ENCODE data around the gene ALCAM. TPM values are rescaled to one million over a fixed set of nuclear protein-coding genes. Genes with fewer than 3 reads are reported as not detected.

The ALCAM gene
- total and polyA plus RNA-seq, 2 of the 8 experiments (the other 6 are each of a cell fraction or from before 2014, with no cell fraction given): 10.8 to 33.0 TPM

GRCh38 chr3:105512061-105512460 is 145.4 kb downstream of the ALCAM start:
- no peak overlapping the region for H4K5ac ChIP-seq (ENCODE audit: insufficient read length, low read depth, low read length)
- no peak overlapping the region for H3K9ac ChIP-seq (replicated peaks in 1 of 4; ENCODE audit: extremely low read depth in 1 of 4, low read depth in 3 of 4, low read length in 3 of 4)
- H3K9me3 ChIP-seq (ENCODE audit: insufficient read depth in 2 of 2, low read depth in 1 of 2, low read length in 1 of 2): no peaks in the 10 kb centered on the region
- no peak overlapping the region for H3K4me2 ChIP-seq (ENCODE audit: insufficient read depth in 1 of 2, low read depth in 2 of 2, low read length in 2 of 2)
- 0 out of 2 replicates have a peak, but pooled peaks cover 2% of the 10 kb centered on the region for H3K23me2 ChIP-seq (ENCODE audit: low read depth, low read length)
- no peak overlapping the region for H2BK120ac ChIP-seq (replicated peaks; ENCODE audit: low read depth, low read length)
- H2BK12ac ChIP-seq (ENCODE audit: low read depth, low read length): no peak overlapping the region
- ChIA-PET CTCF (ENCODE audit: partially characterized antibody) (interaction anchor here (0.8 kb wide), 1 partner anchor 16 kb away, joined by 5 read pairs; no protein-coding TSS in a partner anchor), POLR2A (ENCODE audit: partially characterized antibody) (no interaction called here)
- no peak overlapping the region for H2BK15ac ChIP-seq (ENCODE audit: low read length)
- H3K14ac ChIP-seq (ENCODE audit: insufficient read length): no peak overlapping the region
- H3K79me2 ChIP-seq (ENCODE audit: control insufficient read depth in 1 of 2, insufficient read depth in 2 of 2, low read length in 2 of 2): peaks cover 0 to 17% of the 10 kb centered on the region in 2 experiments; a peak in 1 of 4 replicates
- peaks cover 0 to 4% (median 0%) of the 10 kb centered on the region in 4 experiments; a peak in 1 of 7 replicates for H3K4me1 ChIP-seq (replicated peaks in 1 of 4; ENCODE audit: control insufficient read depth in 3 of 4, insufficient read depth in 4 of 4, low read length in 3 of 4)
- H4K8ac ChIP-seq (ENCODE audit: extremely low read depth, insufficient read depth, low read length): no peak overlapping the region
- H3K18ac ChIP-seq (ENCODE audit: extremely low read depth, low read length): no peak overlapping the region
- no peak overlapping the region for H2BK20ac ChIP-seq (ENCODE audit: low read length)
- H2AFZ ChIP-seq (ENCODE audit: low read length): no peak overlapping the region
- H3K79me1 ChIP-seq (ENCODE audit: low read depth, low read length): no peaks in the 10 kb centered on the region
- no peak overlapping the region for H2AK5ac ChIP-seq (ENCODE audit: low read depth, low read length)
- no peak overlapping the region for H3K4ac ChIP-seq (replicated peaks; ENCODE audit: insufficient read length, low read depth, low read length)
- H3K4me3 ChIP-seq (ENCODE audit: extremely low read depth in 1 of 4, insufficient read depth in 2 of 4, low read depth in 3 of 4, low read length in 4 of 4): no peak overlapping the region
- WGBS, 2 experiments (ENCODE audit: extremely low coverage in 1 of 2, insufficient coverage in 1 of 2, insufficient read length in 1 of 2, insufficient replicate concordance in 2 of 2, low coverage in 1 of 2, low lambda C conversion rate in 2 of 2, missing lambda C conversion rate in 1 of 2): 92% methylated on average over 1 of the region's 1 CpG; no CpG with 5 or more reads in 1 of the 2 experiments
- no peaks in the 10 kb centered on the region for H4K20me1 ChIP-seq (replicated peaks in 1 of 2; ENCODE audit: control insufficient read depth in 1 of 2, insufficient read depth in 2 of 2, low read length in 2 of 2)
- H3K56ac ChIP-seq (replicated peaks; ENCODE audit: insufficient read length, low read depth, low read length): no peak overlapping the region
- H3K36me3 ChIP-seq (ENCODE audit: control insufficient read depth in 2 of 4, insufficient read depth in 4 of 4, low read length in 3 of 4): no peaks in the 10 kb centered on the region
- no peak for FAIRE-seq
- no peak for DNase-seq (ENCODE audit: low read depth in 1 of 2, low spot score in 2 of 2)
- H3K27ac ChIP-seq (ENCODE audit: low read depth, low read length): no peak overlapping the region
- H3K27me3 ChIP-seq (replicated peaks in 1 of 4; ENCODE audit: control insufficient read depth in 3 of 4, extremely low read depth in 1 of 4, insufficient read depth in 3 of 4, low read length in 3 of 4): no peaks in the 10 kb centered on the region
- no peak overlapping the region for H4K91ac ChIP-seq (replicated peaks; ENCODE audit: insufficient read length, low read length)
- TF ChIP-seq CBX5 (IDR thresholded peaks at IDR 0.05; ENCODE audit: low read depth, low read length) (no peak), KDM5A (IDR thresholded peaks at IDR 0.05; ENCODE audit: low read length) (no peak)
- H3K23ac ChIP-seq (ENCODE audit: insufficient read length): no peak overlapping the region
- no peak overlapping the region for H2BK5ac ChIP-seq (ENCODE audit: low read depth, low read length)

Data from H1 (cell line).